Activated T-cell treated with anti-CD3 and anti-CD28 coated beads for 24 hours (primary cell): ENCODE results near the gene PCGF6.
"Not testable (repeated sequence)": the region's sequence is repeated elsewhere in the genome, so short reads cannot be mapped to it uniquely, and the experiment has no call there.

Experiments
- DNase-seq: peaks from one replicate; pipeline ENCODE4 v3.0.0-alpha.2; 2020; ENCODE audit warnings: low read depth

Gene PCGF6

GRCh38 chr10:103350517-103351260 is at the start of gene PCGF6:
PCGF6 (minus strand) TSS chr10:103351140; CDS start chr10:103351066, 74 bp downstream.
- DNase-seq: peak; percentile 69

- DNase-seq: no peak
These were observed 46.4 kb upstream of the PCGF6 start for GRCh38 chr10:103397191-103397825.

- no peak for DNase-seq
These were observed 45.8 kb upstream of the PCGF6 start for GRCh38 chr10:103396789-103397087.

- peak; percentile 96 for DNase-seq
These were observed 45.3 kb upstream of the PCGF6 start, which contains the start of the genes ATP5MK and PDCD11 for GRCh38 chr10:103396067-103396788. ATP5MK (minus strand) TSS chr10:103396475; CDS start chr10:103392457, 4,018 bp downstream. PDCD11 (plus strand) TSS chr10:103396626; CDS start chr10:103398427, 1,801 bp downstream.

GRCh38 chr10:103395754-103396066 is 44.8 kb upstream of the PCGF6 start:
- DNase-seq: no peak

- DNase-seq: no peak
These were observed 43.2 kb upstream of the PCGF6 start for GRCh38 chr10:103394180-103394579.

GRCh38 chr10:103382769-103383168 is 31.8 kb upstream of the PCGF6 start:
- DNase-seq: no peak

GRCh38 chr10:103374263-103374662 is 23.3 kb upstream of the PCGF6 start:
- DNase-seq: no peak

GRCh38 chr10:103373544-103373943 is 22.6 kb upstream of the PCGF6 start:
- DNase-seq: no peak

- DNase-seq: peak; percentile 87
These were observed 17.0 kb upstream of the PCGF6 start, which contains the start of gene TAF5 for GRCh38 chr10:103367782-103368518. TAF5 (plus strand) TSS chr10:103367976; CDS start chr10:103367990, 14 bp downstream.

- no peak for DNase-seq
These were observed 16.4 kb upstream of the PCGF6 start for GRCh38 chr10:103367379-103367781.

GRCh38 chr10:103360791-103361190 is 9.9 kb upstream of the PCGF6 start:
- not testable (repeated sequence) for DNase-seq

GRCh38 chr10:103359493-103359892 is 8.6 kb upstream of the PCGF6 start:
- DNase-seq: not testable (repeated sequence)

- no peak for DNase-seq
These were observed 5.1 kb upstream of the PCGF6 start for GRCh38 chr10:103355906-103356599.

GRCh38 chr10:103354567-103354966 is 3.6 kb upstream of the PCGF6 start:
- not testable (repeated sequence) for DNase-seq

- DNase-seq: no peak
These were observed 2.3 kb upstream of the PCGF6 start for GRCh38 chr10:103353281-103353680.

- DNase-seq: no peak
These were observed 794 bp downstream of the PCGF6 start for GRCh38 chr10:103350175-103350516.

- DNase-seq: no peak
These were observed 14.6 kb downstream of the PCGF6 start for GRCh38 chr10:103336370-103336769.

- no peak for DNase-seq
These were observed 16.4 kb downstream of the PCGF6 start for GRCh38 chr10:103334567-103334966.

- DNase-seq: no peak
These were observed 16.9 kb downstream of the PCGF6 start for GRCh38 chr10:103333934-103334520.

GRCh38 chr10:103327906-103328305 is 23.0 kb downstream of the PCGF6 start:
- DNase-seq: no peak
